Activated T-cell treated with anti-CD3 and anti-CD28 coated beads, Interleukin-2, amount 50 U/mL, for 1 hour (primary cell): ENCODE results near the gene PDXDC1.
"Not testable (repeated sequence)": the region's sequence is repeated elsewhere in the genome, so short reads cannot be mapped to it uniquely, and the experiment has no call there.

Source experiments
- DNase-seq: peaks from one replicate; pipeline ENCODE4 v3.0.0-alpha.2; 2020

The PDXDC1 gene

GRCh38 chr16:15016354-15016753 is 41.5 kb downstream of the PDXDC1 start:
- DNase-seq = not testable (repeated sequence)

- DNase-seq = not testable (repeated sequence)
These were observed 42.2 kb downstream of the PDXDC1 start for GRCh38 chr16:15016951-15017580.

GRCh38 chr16:15021429-15021828 is 46.6 kb downstream of the PDXDC1 start:
- DNase-seq = not testable (repeated sequence)

DNA sequence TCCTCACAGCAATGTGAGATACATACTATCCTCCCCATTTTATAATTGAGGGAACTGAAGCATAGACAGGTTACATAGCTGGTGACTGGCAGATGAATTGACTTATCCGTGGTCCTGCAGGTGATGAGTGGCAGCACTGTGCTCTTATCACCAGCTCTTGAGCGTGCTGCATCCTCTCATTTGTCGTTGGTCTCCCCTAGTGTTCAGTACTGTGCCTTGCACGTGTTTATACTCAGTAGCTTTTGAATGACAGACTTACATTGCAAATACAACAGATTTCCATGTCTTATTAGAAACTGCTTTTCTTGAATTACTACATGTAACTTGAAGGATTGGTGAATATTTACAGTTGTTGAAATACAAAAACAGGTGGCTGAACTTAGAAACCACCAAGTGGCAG is 47.4 kb downstream of the PDXDC1 start:
- DNase-seq = peak; percentile 60

DNA sequence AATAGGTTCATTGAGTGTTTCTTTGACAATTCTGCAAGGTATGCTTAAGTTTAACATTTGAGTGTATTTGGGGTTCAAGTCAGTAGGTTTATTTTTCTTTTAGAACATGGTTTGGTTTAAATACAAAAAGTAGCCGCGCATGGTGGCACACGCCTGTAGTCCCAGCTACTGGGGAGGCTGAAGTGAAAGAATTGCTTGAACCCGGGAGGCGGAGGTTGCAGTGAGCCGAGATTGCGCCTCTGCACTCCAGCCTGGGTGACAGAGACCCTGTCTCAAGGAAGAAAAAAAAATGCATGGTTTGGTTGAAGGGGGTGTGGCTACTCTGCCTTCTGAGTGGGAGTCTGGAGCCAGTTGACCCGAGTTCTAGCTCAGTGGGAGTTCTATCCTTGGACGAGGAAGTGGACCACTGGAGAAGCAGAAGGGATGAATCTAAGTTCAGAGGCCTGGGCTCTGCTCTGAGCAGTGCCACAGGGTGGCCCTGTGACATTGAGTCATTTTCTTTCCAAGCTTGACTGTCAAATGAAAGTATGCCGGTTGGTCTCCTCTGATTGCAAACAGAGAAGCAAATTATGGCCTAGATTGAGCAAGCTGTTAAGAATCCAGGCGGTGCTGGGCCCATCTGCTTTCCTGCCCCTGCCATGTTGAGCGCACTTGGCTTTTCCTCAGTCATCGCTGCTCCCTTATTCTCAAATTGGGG is 48.7 kb downstream of the PDXDC1 start:
- not testable (repeated sequence) for DNase-seq

DNA sequence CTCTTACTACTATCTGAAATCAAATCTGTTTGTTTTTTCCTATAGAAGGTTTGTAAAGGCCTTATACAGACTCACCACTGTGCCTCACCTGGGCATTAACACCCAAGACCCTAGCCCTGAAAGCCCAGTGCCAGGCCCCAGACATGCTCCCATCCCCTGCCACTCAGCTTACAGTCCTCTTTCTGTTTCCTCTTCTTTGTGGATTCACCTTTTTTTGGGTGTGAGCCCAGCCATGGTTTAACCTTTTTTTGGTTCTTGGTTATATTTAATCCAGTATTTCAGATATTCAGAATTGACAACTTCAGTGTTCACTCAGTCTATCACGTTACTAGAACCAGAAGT is 50.0 kb downstream of the PDXDC1 start:
- not testable (repeated sequence) for DNase-seq

- DNase-seq = not testable (repeated sequence)
These were observed 50.6 kb downstream of the PDXDC1 start for GRCh38 chr16:15025234-15025951.

- not testable (repeated sequence) for DNase-seq
These were observed 52.2 kb downstream of the PDXDC1 start for GRCh38 chr16:15027051-15027450.

DNA sequence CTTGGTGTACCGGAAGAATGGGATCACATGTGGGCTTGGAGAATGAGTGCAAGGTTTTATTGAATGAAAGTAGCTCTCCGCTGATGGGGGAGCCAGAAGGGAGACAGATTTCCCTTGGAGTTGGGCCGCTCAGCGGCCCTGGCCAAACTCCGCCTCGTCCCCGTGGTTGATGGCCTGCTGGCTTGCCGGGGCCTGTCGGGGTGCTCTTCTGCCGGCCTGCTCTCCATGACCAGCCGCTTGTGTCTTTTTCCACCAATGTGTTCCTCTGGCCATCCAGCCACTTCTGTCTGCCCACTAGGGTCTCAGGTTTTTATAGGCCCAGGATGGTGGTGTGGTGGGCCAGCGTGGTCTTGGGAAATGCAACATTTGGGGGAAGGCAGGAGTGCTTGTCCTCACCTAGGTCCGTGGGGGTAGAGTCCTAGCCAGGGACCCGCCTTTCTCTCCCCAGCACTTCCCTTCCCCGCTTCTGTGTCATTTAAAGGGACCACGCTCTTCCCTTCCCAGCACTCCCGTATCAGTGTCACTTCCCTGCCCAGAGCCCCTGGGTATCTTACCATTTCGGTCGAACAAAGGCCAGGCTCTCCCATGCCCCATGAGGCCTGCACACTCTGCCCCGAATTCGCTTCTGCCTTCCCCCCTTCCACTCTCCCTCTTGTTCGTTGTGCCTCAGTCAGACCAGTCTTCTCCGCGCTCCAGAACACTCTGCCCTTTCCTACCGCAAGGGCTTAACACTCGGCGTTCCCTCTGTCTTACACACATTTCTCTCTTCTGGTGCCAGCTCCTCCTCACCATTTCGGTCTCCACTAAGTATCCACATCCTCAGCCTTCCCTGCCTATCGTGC is 52.9 kb downstream of the PDXDC1 start:
- not testable (repeated sequence) for DNase-seq

- DNase-seq = not testable (repeated sequence)
These were observed 53.5 kb downstream of the PDXDC1 start for GRCh38 chr16:15028345-15028715.

DNA sequence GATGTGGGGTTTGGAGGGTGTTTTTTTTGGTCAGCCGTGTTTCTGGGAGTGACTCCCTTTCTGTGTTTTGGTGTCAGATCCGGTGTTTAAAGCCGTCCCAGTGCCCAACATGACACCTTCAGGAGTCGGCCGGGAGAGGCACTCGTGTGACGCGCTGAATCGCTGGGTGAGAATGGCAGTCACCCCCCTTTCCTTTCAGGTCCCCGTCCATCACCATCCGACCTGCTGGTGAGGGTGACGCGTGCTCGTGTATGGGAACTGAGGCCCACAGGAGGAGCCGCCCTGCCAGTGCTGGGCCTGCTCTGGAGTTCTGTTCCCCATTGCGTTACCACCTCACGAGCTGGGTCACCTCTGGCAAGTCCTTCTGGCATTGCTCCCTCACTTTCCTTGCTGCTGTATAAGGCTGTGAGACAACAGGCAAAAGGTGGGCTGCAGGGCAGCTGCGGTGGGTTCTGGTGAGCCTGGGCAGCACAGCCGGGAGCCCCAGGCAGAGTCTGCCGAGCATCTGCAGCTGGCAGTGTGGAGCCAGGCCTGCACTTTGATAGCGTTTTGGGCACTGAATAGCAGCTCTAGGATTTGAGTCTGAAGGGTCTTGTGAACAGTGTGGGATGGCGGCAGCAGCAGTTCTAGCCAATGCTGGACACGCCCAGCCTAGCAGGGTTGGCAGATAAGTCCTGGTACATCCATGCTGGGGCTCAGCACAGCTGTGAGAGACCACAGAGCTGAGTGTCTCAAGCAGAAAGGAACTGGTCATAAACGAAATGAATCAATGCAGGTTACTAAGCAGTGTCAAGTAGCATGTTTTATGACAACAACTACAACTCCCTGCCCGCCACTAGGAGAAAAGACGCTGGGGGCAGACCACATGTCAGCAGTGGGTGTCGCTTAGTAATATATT is 54.2 kb downstream of the PDXDC1 start:
- DNase-seq = not testable (repeated sequence)

- DNase-seq = not testable (repeated sequence)
These were observed 54.9 kb downstream of the PDXDC1 start for GRCh38 chr16:15029749-15030148.

- no peak for DNase-seq
These were observed 56.4 kb downstream of the PDXDC1 start for GRCh38 chr16:15031179-15031578.

- no peak for DNase-seq
These were observed 56.8 kb downstream of the PDXDC1 start for GRCh38 chr16:15031586-15031985.

GRCh38 chr16:15032547-15033308 is 57.9 kb downstream of the PDXDC1 start:
- DNase-seq = no peak

DNA sequence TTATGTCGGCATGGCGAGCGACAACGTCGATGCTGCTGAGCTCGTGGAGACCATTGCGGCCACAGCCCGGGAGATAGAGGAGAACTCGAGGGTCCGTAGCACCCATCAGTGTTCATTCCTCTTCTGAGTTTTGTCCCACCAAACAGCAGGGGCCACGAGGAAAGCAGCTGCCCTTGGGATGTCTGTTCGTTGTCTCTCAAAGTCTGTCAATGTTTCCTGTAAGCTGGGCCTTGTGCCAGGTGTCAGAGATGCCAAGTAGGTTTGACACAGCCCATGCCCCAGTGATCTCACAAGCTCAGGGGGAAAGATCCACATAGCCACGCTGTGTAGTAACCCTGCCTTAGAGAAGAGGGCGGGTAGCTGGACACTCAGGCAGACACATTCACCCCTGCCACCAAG is 58.5 kb downstream of the PDXDC1 start:
- DNase-seq = no peak

DNA sequence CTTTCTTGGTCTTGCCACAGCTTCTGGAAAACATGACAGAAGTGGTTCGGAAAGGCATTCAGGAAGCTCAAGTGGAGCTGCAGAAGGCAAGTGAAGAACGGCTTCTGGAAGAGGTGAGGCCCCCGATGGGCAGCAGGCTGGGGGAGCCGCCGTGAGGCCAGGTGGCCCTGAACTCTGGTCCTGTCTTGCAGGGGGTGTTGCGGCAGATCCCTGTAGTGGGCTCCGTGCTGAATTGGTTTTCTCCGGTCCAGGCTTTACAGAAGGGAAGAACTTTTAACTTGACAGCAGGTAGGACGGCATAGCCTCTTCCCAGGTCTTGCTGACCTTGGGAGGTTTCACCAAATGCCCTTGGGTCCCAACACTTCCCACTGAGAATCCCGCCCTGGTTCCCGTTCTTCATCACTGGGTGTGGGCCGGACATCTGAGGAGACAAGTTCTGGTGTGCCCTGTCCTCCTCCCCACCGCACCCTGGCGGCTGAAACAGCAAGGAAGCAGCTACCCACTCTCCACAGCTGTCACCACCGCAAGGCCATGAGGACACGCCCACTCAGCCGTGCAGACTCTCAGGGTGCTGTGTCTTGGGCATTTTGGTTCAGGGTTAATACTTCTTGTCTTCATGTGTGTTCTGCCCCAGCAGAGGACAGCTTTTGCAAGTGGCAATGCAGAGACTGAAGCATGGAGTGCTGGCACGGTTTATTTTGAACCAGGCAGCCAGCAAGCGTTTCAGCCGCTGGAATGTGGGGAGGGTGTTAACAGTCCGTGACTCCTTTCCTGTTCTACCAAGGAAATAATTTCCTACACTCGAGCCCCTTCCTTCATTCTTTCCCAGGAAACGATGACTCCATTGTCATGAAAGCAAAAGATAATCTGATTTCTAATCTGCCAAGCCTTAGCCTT is 59.7 kb downstream of the PDXDC1 start:
- DNase-seq = no peak

GRCh38 chr16:15035163-15035729 is 60.4 kb downstream of the PDXDC1 start:
- DNase-seq = no peak

DNA sequence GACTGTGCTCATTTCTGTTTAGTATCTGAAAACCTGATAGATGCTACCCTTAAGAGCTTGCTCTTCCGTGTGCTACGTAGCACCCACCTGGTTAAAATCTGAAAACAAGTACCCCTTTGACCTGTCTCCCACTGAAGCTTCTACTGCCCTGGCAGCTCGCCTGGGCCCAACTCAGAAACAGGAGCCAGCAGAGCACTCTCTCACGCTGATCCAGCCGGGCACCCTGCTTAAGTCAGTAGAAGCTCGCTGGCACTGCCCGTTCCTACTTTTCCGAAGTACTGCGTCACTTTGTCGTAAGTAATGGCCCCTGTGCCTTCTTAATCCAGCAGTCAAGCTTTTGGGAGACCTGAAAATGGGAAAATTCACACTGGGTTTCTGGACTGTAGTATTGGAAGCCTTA is 62.2 kb downstream of the PDXDC1 start:
- no peak for DNase-seq

DNA sequence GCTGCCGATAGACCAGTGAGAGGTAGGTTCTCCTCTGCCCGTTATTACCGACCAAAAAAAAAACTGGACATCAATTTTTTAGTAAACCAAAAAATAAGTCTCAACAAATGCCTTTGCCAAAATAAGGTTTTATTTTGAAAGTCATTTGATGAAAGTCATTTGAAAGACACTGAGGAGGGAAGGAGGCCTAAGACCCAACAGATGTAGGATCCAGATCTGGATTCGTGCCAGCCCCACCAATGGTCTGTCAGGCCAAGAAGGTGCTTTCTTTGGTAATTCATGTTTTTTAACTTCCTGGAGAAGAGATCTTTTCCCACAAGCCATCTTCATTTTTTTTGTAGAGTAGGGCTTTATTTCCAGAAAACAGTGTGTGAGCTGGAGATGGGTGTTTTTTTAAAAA is 62.9 kb downstream of the PDXDC1 start:
- DNase-seq = no peak
